ENCODE results near the gene PGRMC1. TPM values are rescaled to one million over a fixed set of nuclear protein-coding genes. Genes with fewer than 3 reads are reported as not detected.

PGRMC1 gene
- total RNA-seq, 1 donor from 2014 or later: 101 TPM

GRCh38 chrX:119223783-119224182 is 12.3 kb upstream of the PGRMC1 start:
- TF ChIP-seq POLR2AphosphoS5 (IDR thresholded peaks at IDR 0.05; ENCODE audit: insufficient read depth in 1 of 2, low read depth in 1 of 2): no peak
- no peak for TF ChIP-seq CTCF (IDR thresholded peaks at IDR 0.05)
- no peak for TF ChIP-seq POLR2A (IDR thresholded peaks at IDR 0.05)
- Histone ChIP-seq H3K4me3 (no peak overlapping the region), H3K4me1 (no peaks in the 10 kb centered on the region), H3K36me3 (no peaks in the 10 kb centered on the region), H3K27ac (no peak overlapping the region), H3K27me3 (no peaks in the 10 kb centered on the region), H3K9me3 (no peaks in the 10 kb centered on the region)
- no peak for DNase-seq (ENCODE audit: extremely low spot score in 2 of 2)
- intact Hi-C loops (cut with DNase I): no loop called here

DNA sequence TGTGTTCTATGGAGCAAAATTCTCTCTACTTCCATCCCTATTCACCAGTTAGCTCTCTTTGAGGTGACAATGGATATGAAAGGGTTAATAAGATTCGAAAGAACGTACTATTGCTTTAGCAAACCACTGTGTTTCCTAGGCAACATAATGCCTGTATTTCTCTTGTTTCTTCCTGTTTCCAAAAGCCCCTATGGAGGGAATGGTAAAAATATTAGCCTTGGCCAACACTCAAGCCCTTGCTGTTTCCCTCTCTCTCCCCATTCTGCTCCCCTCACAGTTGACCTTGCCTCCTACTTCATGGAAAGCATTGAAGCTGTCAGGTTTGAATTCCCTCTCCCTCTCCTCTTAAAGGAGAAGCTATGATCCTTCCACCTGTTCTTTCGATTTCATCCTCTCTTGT is 9.6 kb upstream of the PGRMC1 start:
- no peaks in the 10 kb centered on the region for H3K9me3 ChIP-seq
- TF ChIP-seq POLR2A (IDR thresholded peaks at IDR 0.05) (no peak), CTCF (IDR thresholded peaks at IDR 0.05) (no peak), POLR2AphosphoS5 (IDR thresholded peaks at IDR 0.05; ENCODE audit: insufficient read depth in 1 of 2, low read depth in 1 of 2) (no peak)
- no peak overlapping the region for H3K27ac ChIP-seq
- no peaks in the 10 kb centered on the region for H3K27me3 ChIP-seq
- intact Hi-C loops (cut with DNase I): no loop called here
- DNase-seq (ENCODE audit: extremely low spot score in 2 of 2): no peak
- no peaks in the 10 kb centered on the region for H3K4me1 ChIP-seq
- H3K36me3 ChIP-seq: no peaks in the 10 kb centered on the region
- no peak overlapping the region for H3K4me3 ChIP-seq

- Histone ChIP-seq H3K27me3 (no peaks in the 10 kb centered on the region), H3K4me1 (no peaks in the 10 kb centered on the region), H3K9me3 (no peaks in the 10 kb centered on the region), H3K27ac (no peak overlapping the region), H3K36me3 (no peaks in the 10 kb centered on the region), H3K4me3 (no peak overlapping the region)
- no peak for TF ChIP-seq POLR2AphosphoS5 (IDR thresholded peaks at IDR 0.05; ENCODE audit: insufficient read depth in 1 of 2, low read depth in 1 of 2)
- no peak for TF ChIP-seq CTCF (IDR thresholded peaks at IDR 0.05)
- intact Hi-C loops (cut with DNase I): no loop called here
- DNase-seq (ENCODE audit: extremely low spot score in 2 of 2): no peak
These were observed 7.4 kb upstream of the PGRMC1 start for GRCh38 chrX:119228512-119229252.

DNA sequence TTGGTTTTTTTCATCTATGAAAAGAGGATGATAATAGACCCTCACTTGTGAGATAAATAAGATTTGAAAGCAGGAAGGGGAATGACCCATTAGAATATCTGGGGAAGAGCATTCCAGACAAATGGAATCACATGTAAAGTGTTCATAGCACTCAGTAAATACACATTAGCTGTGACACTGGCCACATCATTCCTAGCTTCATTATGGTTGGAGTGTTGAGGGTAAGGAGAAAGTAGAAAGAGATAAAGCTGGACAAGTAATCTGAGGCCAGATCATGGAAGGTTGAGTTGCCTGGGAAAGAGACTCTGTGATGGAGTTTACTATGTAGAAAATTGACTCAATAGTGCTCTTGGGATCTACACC is 6.9 kb upstream of the PGRMC1 start:
- Histone ChIP-seq H3K4me1 (no peaks in the 10 kb centered on the region), H3K36me3 (no peaks in the 10 kb centered on the region), H3K9me3 (no peaks in the 10 kb centered on the region), H3K27me3 (no peaks in the 10 kb centered on the region), H3K27ac (no peak overlapping the region), H3K4me3 (no peak overlapping the region)
- DNase-seq (ENCODE audit: extremely low spot score in 2 of 2): no peak
- TF ChIP-seq CTCF (IDR thresholded peaks at IDR 0.05) (no peak), POLR2A (IDR thresholded peaks at IDR 0.05) (no peak), POLR2AphosphoS5 (IDR thresholded peaks at IDR 0.05; ENCODE audit: insufficient read depth in 1 of 2, low read depth in 1 of 2) (no peak)
- intact Hi-C loops (cut with DNase I): no loop called here

DNA sequence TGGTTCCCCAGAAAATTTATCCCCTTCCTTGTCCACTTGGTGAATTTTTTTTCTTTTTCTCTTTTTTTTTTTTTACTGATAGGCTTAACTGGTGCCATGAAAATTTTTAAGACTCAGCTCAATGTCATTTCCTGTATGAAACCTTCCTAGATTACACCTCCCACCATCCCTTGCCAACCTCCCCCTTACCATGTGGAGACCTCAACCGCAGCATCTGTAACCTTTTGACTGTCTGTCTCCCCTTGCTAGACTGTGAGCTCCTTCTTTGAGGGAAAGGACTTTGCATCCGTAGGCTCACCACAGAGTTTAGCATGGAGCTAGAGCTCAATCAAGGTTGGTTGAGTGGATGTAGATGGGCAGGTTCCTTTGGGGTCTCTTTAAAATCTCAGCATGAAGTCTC is 5.2 kb upstream of the PGRMC1 start:
- Histone ChIP-seq H3K4me1 (no peaks in the 10 kb centered on the region), H3K36me3 (no peaks in the 10 kb centered on the region), H3K27ac (no peak overlapping the region), H3K4me3 (no peak overlapping the region), H3K27me3 (no peaks in the 10 kb centered on the region), H3K9me3 (no peaks in the 10 kb centered on the region)
- DNase-seq (ENCODE audit: extremely low spot score in 2 of 2): no peak
- intact Hi-C loops (cut with DNase I): no loop called here
- no peak for TF ChIP-seq POLR2AphosphoS5 (IDR thresholded peaks at IDR 0.05; ENCODE audit: insufficient read depth in 1 of 2, low read depth in 1 of 2)
- TF ChIP-seq POLR2A (IDR thresholded peaks at IDR 0.05): no peak
- no peak for TF ChIP-seq CTCF (IDR thresholded peaks at IDR 0.05)

Measured in vagina (tissue), 2 donors.